ENCODE data around the gene PDE4B.
"Not testable (repeated sequence)": the region's sequence is repeated elsewhere in the genome, so short reads cannot be mapped to it uniquely, and the experiment has no call there.

Gene PDE4B

GRCh38 chr1:66134004-66134403 lies 341.3 kb downstream of the PDE4B start:
- Histone ChIP-seq H3K9ac (no peak overlapping the region), H4K20me1 (ENCODE audit: insufficient read depth) (no peaks in the 10 kb centered on the region), H3K4me3 (IDR thresholded peaks at IDR 0.05; ENCODE audit: insufficient read depth, low read depth, low read length) (no peak overlapping the region), H3K4me2 (no peak overlapping the region), H3K27me3 (ENCODE audit: insufficient read depth, low read depth) (no peaks in the 10 kb centered on the region), H2AFZ (ENCODE audit: low read depth) (no peak overlapping the region), H3K79me2 (ENCODE audit: insufficient read depth, low read depth) (no peaks in the 10 kb centered on the region), H3K36me3 (ENCODE audit: insufficient read depth) (no peaks in the 10 kb centered on the region), H3K4me1 (ENCODE audit: low read depth, poor library complexity, severe bottlenecking) (no peaks in the 10 kb centered on the region), H3K27ac (no peak overlapping the region)
- no peak for TF ChIP-seq CTCF (conservative IDR thresholded peaks at IDR 0.05; ENCODE audit: low read depth, low read length)

- H3K36me3 ChIP-seq (ENCODE audit: insufficient read depth), result no peaks in the 10 kb centered on the region
- no peak overlapping the region for H3K4me2 ChIP-seq
- no peak overlapping the region for H3K4me3 ChIP-seq (IDR thresholded peaks at IDR 0.05; ENCODE audit: insufficient read depth, low read depth, low read length)
- no peaks in the 10 kb centered on the region for H3K79me2 ChIP-seq (ENCODE audit: insufficient read depth, low read depth)
- no peaks in the 10 kb centered on the region for H4K20me1 ChIP-seq (ENCODE audit: insufficient read depth)
- no peaks in the 10 kb centered on the region for H3K27me3 ChIP-seq (ENCODE audit: insufficient read depth, low read depth)
- no peak overlapping the region for H2AFZ ChIP-seq (ENCODE audit: low read depth)
- no peak overlapping the region for H3K27ac ChIP-seq
- TF ChIP-seq CTCF (conservative IDR thresholded peaks at IDR 0.05; ENCODE audit: low read depth, low read length), result no peak
- H3K9ac ChIP-seq, result no peak overlapping the region
- no peaks in the 10 kb centered on the region for H3K4me1 ChIP-seq (ENCODE audit: low read depth, poor library complexity, severe bottlenecking)
Observed at GRCh38 chr1:66135161-66135560, 342.5 kb downstream of the PDE4B start.

GRCh38 chr1:66136423-66136822 lies 343.7 kb downstream of the PDE4B start:
- not testable (repeated sequence) for H3K9ac ChIP-seq; H3K4me1 ChIP-seq (ENCODE audit: low read depth, poor library complexity, severe bottlenecking); H3K36me3 ChIP-seq (ENCODE audit: insufficient read depth); H3K79me2 ChIP-seq (ENCODE audit: insufficient read depth, low read depth); H2AFZ ChIP-seq (ENCODE audit: low read depth); H3K27me3 ChIP-seq (ENCODE audit: insufficient read depth, low read depth); H4K20me1 ChIP-seq (ENCODE audit: insufficient read depth); H3K27ac ChIP-seq; H3K4me2 ChIP-seq; H3K4me3 ChIP-seq (IDR thresholded peaks at IDR 0.05; ENCODE audit: insufficient read depth, low read depth, low read length)

- TF ChIP-seq CTCF (conservative IDR thresholded peaks at IDR 0.05; ENCODE audit: low read depth, low read length), result no peak
- H3K27ac ChIP-seq, result no peak overlapping the region
- no peaks in the 10 kb centered on the region for H3K36me3 ChIP-seq (ENCODE audit: insufficient read depth)
- H3K4me1 ChIP-seq (ENCODE audit: low read depth, poor library complexity, severe bottlenecking), result no peaks in the 10 kb centered on the region
- no peak overlapping the region for H3K4me3 ChIP-seq (IDR thresholded peaks at IDR 0.05; ENCODE audit: insufficient read depth, low read depth, low read length)
- H3K4me2 ChIP-seq, result no peak overlapping the region
- no peak overlapping the region for H3K9ac ChIP-seq
- H3K27me3 ChIP-seq (ENCODE audit: insufficient read depth, low read depth), result no peaks in the 10 kb centered on the region
- H2AFZ ChIP-seq (ENCODE audit: low read depth), result no peak overlapping the region
- H4K20me1 ChIP-seq (ENCODE audit: insufficient read depth), result no peaks in the 10 kb centered on the region
- no peaks in the 10 kb centered on the region for H3K79me2 ChIP-seq (ENCODE audit: insufficient read depth, low read depth)
Observed at GRCh38 chr1:66137235-66137634, 344.5 kb downstream of the PDE4B start.

- no peaks in the 10 kb centered on the region for H3K36me3 ChIP-seq (ENCODE audit: insufficient read depth)
- H4K20me1 ChIP-seq (ENCODE audit: insufficient read depth), result no peaks in the 10 kb centered on the region
- no peak overlapping the region for H3K4me3 ChIP-seq (IDR thresholded peaks at IDR 0.05; ENCODE audit: insufficient read depth, low read depth, low read length)
- no peak for TF ChIP-seq CTCF (conservative IDR thresholded peaks at IDR 0.05; ENCODE audit: low read depth, low read length)
- H3K79me2 ChIP-seq (ENCODE audit: insufficient read depth, low read depth), result no peaks in the 10 kb centered on the region
- H3K4me1 ChIP-seq (ENCODE audit: low read depth, poor library complexity, severe bottlenecking), result no peaks in the 10 kb centered on the region
- no peak overlapping the region for H3K4me2 ChIP-seq
- no peaks in the 10 kb centered on the region for H3K27me3 ChIP-seq (ENCODE audit: insufficient read depth, low read depth)
- H3K27ac ChIP-seq, result no peak overlapping the region
- H2AFZ ChIP-seq (ENCODE audit: low read depth), result no peak overlapping the region
- no peak overlapping the region for H3K9ac ChIP-seq
Observed at GRCh38 chr1:66138613-66139012, 345.9 kb downstream of the PDE4B start.

Measured in KMS-11 (cell line).